AG04449 (cell line): ENCODE measurements around the gene MIPEP.

ENCODE experiments used
- CTCF ChIA-PET: fragments of 350-600 bp; formaldehyde crosslinking; extraction: SDS; loops from one replicate; lab custom pipeline; 2021; ENCODE audit warnings: antibody characterized with exemption; lab: Yijun Ruan, JAX
- POLR2A ChIA-PET: fragments of 400-600, 350-600 bp; formaldehyde crosslinking; extraction: SDS; loops from one replicate; lab custom pipeline; 2020; ENCODE audit warnings: antibody characterized with exemption, inconsistent platforms; lab: Yijun Ruan, JAX
- DNase-seq: peaks from one replicate; pipeline ENCODE4 v3.0.0-alpha.2; 2010; ENCODE audit warnings: low read depth, low spot score
- H3K4me3 ChIP-seq: 2 replicates; pipeline ENCODE4 v1.5.1; 2011; ENCODE audit warnings: low read depth, mild to moderate bottlenecking, control low read depth, low read length
- CTCF ChIP-seq: IDR thresholded peaks from one replicate; pipeline ENCODE4 v1.5.1; 2011; ENCODE audit warnings: mild to moderate bottlenecking, moderate library complexity, low read length, control low read depth, inconsistent platforms; ENCODE audit not compliant: insufficient read depth; ENCODE audit errors: missing control alignments

MIPEP gene

DNA sequence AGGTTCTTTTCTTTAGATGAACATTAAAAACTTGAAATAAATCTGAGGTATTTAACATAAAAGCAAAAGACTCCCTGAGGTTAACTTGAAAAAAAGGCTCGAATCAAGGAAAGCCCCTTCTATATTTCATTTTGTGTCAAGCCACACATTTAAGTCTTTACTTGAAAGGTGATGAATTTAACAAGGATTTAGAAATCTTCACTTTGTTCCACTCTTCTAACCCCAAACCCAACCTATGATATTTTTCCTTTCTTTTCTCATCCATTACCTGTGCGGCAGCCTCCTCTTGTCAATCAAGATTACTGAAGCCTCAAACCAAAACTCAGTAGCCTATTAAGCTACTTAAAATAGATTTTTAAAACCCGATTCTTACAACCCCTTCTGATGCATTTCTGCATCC lies 33.8 kb downstream of the MIPEP start:
- no peak for DNase-seq
- ChIA-PET POLR2A (no interaction called here), CTCF (interaction anchor here (1.3 kb wide), 1 partner anchor 14 kb away, joined by 3 read pairs; no protein-coding TSS in a partner anchor)
- H3K4me3 ChIP-seq, result no peak overlapping the region
- no peak for TF ChIP-seq CTCF

DNA sequence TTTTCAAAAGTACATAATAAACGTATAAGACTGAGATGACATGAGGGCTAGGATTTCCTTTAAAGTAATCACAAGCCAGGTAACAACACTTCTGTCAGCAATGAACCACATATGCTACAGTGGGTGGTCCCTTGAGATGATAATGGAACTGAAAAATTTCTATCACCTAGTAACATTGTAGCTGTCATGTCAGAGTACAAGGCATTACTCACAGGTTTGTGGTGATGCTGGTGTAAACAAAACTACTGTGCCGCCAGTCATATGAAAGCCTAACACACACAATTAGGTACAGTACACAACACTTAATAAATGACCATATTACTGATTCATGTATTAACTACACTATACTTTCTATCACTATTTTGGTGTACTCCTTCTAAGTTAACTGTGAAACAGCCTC lies 36.8 kb downstream of the MIPEP start:
- H3K4me3 ChIP-seq, result no peak overlapping the region
- ChIA-PET POLR2A (no interaction called here), CTCF (interaction anchor here (2.0 kb wide), 1 partner anchor 8 kb away, joined by 4 read pairs; no protein-coding TSS in a partner anchor)
- no peak for TF ChIP-seq CTCF
- no peak for DNase-seq

DNA sequence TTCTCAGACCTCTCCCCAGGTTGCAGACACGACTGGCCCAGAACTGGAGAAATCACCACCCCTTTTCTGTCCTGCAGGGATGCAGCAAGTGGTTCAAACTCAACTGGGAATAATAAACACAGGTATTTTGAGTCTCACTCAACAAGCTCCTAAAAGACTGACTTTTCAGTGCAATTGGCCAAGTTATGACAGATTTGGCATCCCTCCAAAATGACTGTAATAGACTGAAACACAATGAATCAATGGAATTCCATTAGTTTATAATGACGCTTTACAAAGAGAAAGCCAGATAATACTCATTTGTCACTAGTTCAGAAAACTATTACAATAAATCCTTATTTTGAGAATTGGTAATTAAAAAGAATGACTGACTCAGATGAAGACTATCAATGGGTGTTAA lies 38.1 kb downstream of the MIPEP start:
- DNase-seq, result no peak
- TF ChIP-seq CTCF, result no peak
- POLR2A ChIA-PET, result no interaction called here
- no peak overlapping the region for H3K4me3 ChIP-seq
- CTCF ChIA-PET, result interaction anchor here (2.0 kb wide), 1 partner anchor 10 kb away, joined by 4 read pairs; no protein-coding TSS in a partner anchor

GRCh38 chr13:23850134-23850533 lies 39.1 kb downstream of the MIPEP start:
- POLR2A ChIA-PET, result no interaction called here
- no peak for TF ChIP-seq CTCF
- no peak overlapping the region for H3K4me3 ChIP-seq
- CTCF ChIA-PET, result interaction anchor here (0.6 kb wide), 1 partner anchor 142 kb away, joined by 3 read pairs; no protein-coding TSS in a partner anchor
- DNase-seq, result no peak

DNA sequence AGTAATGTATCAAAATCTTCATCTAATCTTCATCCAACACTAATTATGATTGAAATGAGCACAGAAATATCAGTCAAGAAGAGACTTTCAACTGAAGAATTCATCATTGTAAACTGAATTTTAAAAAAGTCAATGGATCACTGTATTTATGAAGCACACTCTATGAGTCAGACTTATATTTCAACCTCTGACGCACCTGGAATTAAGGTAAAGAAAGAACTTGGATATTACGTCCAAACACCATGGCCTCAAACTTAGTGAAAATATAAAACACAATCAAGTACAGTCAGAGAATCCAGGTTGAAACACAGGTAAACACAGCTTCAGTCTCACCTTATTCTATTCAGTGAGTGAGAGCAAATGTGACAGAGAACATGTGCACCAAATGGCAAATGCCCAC lies 39.5 kb downstream of the MIPEP start:
- CTCF ChIA-PET, result interaction anchor here (0.6 kb wide), 1 partner anchor 142 kb away, joined by 3 read pairs; no protein-coding TSS in a partner anchor
- POLR2A ChIA-PET, result no interaction called here
- no peak overlapping the region for H3K4me3 ChIP-seq
- TF ChIP-seq CTCF, result no peak
- DNase-seq, result no peak

- no peak for TF ChIP-seq CTCF
- DNase-seq, result no peak
- POLR2A ChIA-PET, result no interaction called here
- CTCF ChIA-PET, result interaction anchor here (0.9 kb wide), 1 partner anchor 529 kb away, joined by 3 read pairs; no protein-coding TSS in a partner anchor
- no peak overlapping the region for H3K4me3 ChIP-seq
Measured at GRCh38 chr13:23848646-23849141, 40.5 kb downstream of the MIPEP start.
